HG02973 (cell line): ENCODE data around the gene C21orf58.

Experiments
- ATAC-seq: cut with Tn5 transposase; IDR thresholded peaks from one replicate; pipeline ENCODE4 v1.9.1; 2021; ENCODE audit warnings: moderate library complexity; ENCODE audit not compliant: unreplicated experiment

C21orf58 gene

GRCh38 chr21:46297338-46298271 lies 26.1 kb downstream of the C21orf58 start:
- ATAC-seq, result no peak

GRCh38 chr21:46295996-46296752 lies 27.5 kb downstream of the C21orf58 start:
- no peak for ATAC-seq

GRCh38 chr21:46295177-46295770 lies 28.4 kb downstream of the C21orf58 start:
- no peak for ATAC-seq

- no peak for ATAC-seq
Measured at GRCh38 chr21:46294647-46295176, 29.0 kb downstream of the C21orf58 start.

- ATAC-seq, result no peak
Measured at GRCh38 chr21:46291561-46291960, 32.1 kb downstream of the C21orf58 start.

GRCh38 chr21:46289655-46290179 lies 34.0 kb downstream of the C21orf58 start:
- no peak for ATAC-seq

- ATAC-seq, result no peak
Measured at GRCh38 chr21:46287541-46287940, 36.1 kb downstream of the C21orf58 start.

- ATAC-seq, result peak; percentile 11
Measured at GRCh38 chr21:46286648-46287002, 37.0 kb downstream of the C21orf58 start.

GRCh38 chr21:46285761-46286647 lies 37.7 kb downstream of the C21orf58 start, which contains the start of gene YBEY:
Gene YBEY (plus strand): TSS chr21:46286342. CDS start chr21:46286914, 572 bp downstream.
- peak; percentile 74 for ATAC-seq

GRCh38 chr21:46285206-46285661 lies 38.4 kb downstream of the C21orf58 start, which contains the start of gene MCM3AP:
Gene MCM3AP (minus strand): TSS chr21:46285611. CDS start chr21:46285286, 325 bp downstream.
- ATAC-seq, result no peak

- no peak for ATAC-seq
Measured at GRCh38 chr21:46284733-46285132, 38.9 kb downstream of the C21orf58 start.

- ATAC-seq, result no peak
Measured at GRCh38 chr21:46284077-46284644, 39.5 kb downstream of the C21orf58 start.

- ATAC-seq, result no peak
Measured at GRCh38 chr21:46274797-46275390, 48.8 kb downstream of the C21orf58 start.

- no peak for ATAC-seq
Measured at GRCh38 chr21:46273341-46273740, 50.3 kb downstream of the C21orf58 start.

- no peak for ATAC-seq
Measured at GRCh38 chr21:46269466-46269865, 54.2 kb downstream of the C21orf58 start.

- ATAC-seq, result no peak
Measured at GRCh38 chr21:46268371-46268770, 55.3 kb downstream of the C21orf58 start.

GRCh38 chr21:46266946-46267345 lies 56.7 kb downstream of the C21orf58 start:
- no peak for ATAC-seq

- no peak for ATAC-seq
Measured at GRCh38 chr21:46265736-46266525, 57.7 kb downstream of the C21orf58 start.
